ENCODE data around the gene SCO1. TPM values are rescaled to one million over a fixed set of nuclear protein-coding genes. Genes with fewer than 3 reads are reported as not detected.

The SCO1 gene
- total and polyA plus RNA-seq, 2 donors (not counting 1 experiment from before 2014, with no cell fraction given): 16.7 to 56.6 TPM

GRCh38 chr17:10726196-10726595, 28.9 kb upstream of the SCO1 start:
- Histone ChIP-seq H4K20me1 (ENCODE audit: control insufficient read depth, extremely low read depth, insufficient read depth, low read length) (no peaks in the 10 kb centered on the region), H3K79me2 (ENCODE audit: control insufficient read depth, insufficient read depth, low read length) (no peaks in the 10 kb centered on the region), H3K4me1 (ENCODE audit: control insufficient read depth, extremely low read depth, insufficient read depth, low read length) (no peaks in the 10 kb centered on the region), H3K27me3 (ENCODE audit: control insufficient read depth, insufficient read depth, low read length) (no peaks in the 10 kb centered on the region), H3K4me2 (ENCODE audit: extremely low read depth, insufficient read depth, low read length) (no peak overlapping the region), H3K36me3 (ENCODE audit: control insufficient read depth, insufficient read depth, low read length) (no peaks in the 10 kb centered on the region), H2AFZ (ENCODE audit: low read length) (no peak overlapping the region), H3K9ac (ENCODE audit: insufficient read depth, low read length) (no peak overlapping the region), H3K9me3 (ENCODE audit: control insufficient read depth, insufficient read depth, low read depth, low read length) (no peaks in the 10 kb centered on the region), H3K4me3 (replicated peaks in 1 of 4; ENCODE audit: control extremely low read depth in 1 of 4, insufficient read depth in 1 of 4, low read depth in 3 of 4, low read length in 4 of 4) (no peak overlapping the region), H3K27ac (ENCODE audit: insufficient read depth, low read length) (no peak overlapping the region)
- no peak for DNase-seq (ENCODE audit: low read depth in 2 of 2)
- TF ChIP-seq EZH2 (IDR thresholded peaks at IDR 0.05; ENCODE audit: low read length, missing control alignments): no peak
- TF ChIP-seq CTCF (conservative IDR thresholded peaks at IDR 0.05 in 1 of 2, IDR thresholded peaks at IDR 0.05 in 1 of 2; ENCODE audit: low read depth in 1 of 2, low read length in 2 of 2): no peak

DNA sequence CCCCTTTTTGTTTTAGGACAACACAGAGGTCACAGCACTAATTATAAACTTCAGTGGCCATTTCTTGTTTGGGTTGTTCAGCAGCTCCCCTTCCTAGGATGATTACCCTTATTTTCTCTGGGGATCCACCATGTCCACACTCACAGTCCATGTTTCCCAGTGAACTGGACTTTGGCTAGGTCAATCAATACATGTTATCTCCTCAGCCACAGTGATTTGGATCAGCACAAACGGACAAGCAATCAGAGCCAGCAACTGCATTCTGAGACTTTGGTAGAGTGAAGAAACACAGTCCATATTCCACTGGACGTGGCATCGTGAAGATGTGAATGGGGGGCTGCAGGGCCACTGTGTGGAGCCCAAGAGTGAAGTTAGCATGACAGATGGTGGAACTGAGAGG, 27.9 kb upstream of the SCO1 start:
- Histone ChIP-seq H3K27ac (ENCODE audit: insufficient read depth, low read length) (no peak overlapping the region), H3K36me3 (ENCODE audit: control insufficient read depth, insufficient read depth, low read length) (no peaks in the 10 kb centered on the region), H3K9me3 (ENCODE audit: control insufficient read depth, insufficient read depth, low read depth, low read length) (no peaks in the 10 kb centered on the region), H3K9ac (ENCODE audit: insufficient read depth, low read length) (no peak overlapping the region), H3K79me2 (ENCODE audit: control insufficient read depth, insufficient read depth, low read length) (no peaks in the 10 kb centered on the region), H3K27me3 (ENCODE audit: control insufficient read depth, insufficient read depth, low read length) (no peaks in the 10 kb centered on the region), H2AFZ (ENCODE audit: low read length) (no peak overlapping the region), H3K4me2 (ENCODE audit: extremely low read depth, insufficient read depth, low read length) (no peak overlapping the region), H3K4me3 (replicated peaks in 1 of 4; ENCODE audit: control extremely low read depth in 1 of 4, insufficient read depth in 1 of 4, low read depth in 3 of 4, low read length in 4 of 4) (no peak overlapping the region), H3K4me1 (ENCODE audit: control insufficient read depth, extremely low read depth, insufficient read depth, low read length) (no peaks in the 10 kb centered on the region), H4K20me1 (ENCODE audit: control insufficient read depth, extremely low read depth, insufficient read depth, low read length) (no peaks in the 10 kb centered on the region)
- TF ChIP-seq CTCF (conservative IDR thresholded peaks at IDR 0.05 in 1 of 2, IDR thresholded peaks at IDR 0.05 in 1 of 2; ENCODE audit: low read depth in 1 of 2, low read length in 2 of 2) (no peak), EZH2 (IDR thresholded peaks at IDR 0.05; ENCODE audit: low read length, missing control alignments) (no peak)
- DNase-seq (ENCODE audit: low read depth in 2 of 2): no peak

DNA sequence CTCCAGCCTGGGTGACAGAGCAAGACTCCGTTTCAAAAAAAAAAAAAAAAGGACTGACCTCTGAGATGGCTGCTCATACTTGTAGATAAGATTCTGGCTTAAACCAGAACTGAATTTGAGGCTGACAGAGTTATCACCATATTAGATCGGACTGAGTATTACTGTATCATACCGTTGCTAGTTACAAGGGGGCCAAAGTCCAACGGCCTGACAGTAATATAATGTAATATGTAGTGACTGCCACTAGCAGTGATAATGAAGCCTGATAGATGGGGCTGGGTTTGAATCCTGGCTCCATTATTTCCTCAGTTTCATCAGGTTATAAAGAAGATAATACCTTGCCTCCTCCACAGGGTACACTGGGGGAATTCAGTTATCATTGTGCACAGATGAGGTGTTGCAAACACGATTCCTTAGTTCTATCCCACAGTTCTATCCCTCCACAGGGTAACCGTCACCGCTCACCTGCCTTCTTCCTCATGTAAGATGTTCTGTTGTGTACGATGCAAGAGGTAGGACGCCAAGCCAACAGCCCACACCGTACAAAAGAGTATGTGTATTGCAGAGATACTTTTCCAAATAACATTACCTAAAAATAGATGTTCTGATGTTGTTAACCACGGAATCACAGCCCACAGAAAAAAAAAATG, 27.3 kb upstream of the SCO1 start:
- H3K27me3 ChIP-seq (ENCODE audit: control insufficient read depth, insufficient read depth, low read length): no peaks in the 10 kb centered on the region
- H2AFZ ChIP-seq (ENCODE audit: low read length): no peak overlapping the region
- no peaks in the 10 kb centered on the region for H3K4me1 ChIP-seq (ENCODE audit: control insufficient read depth, extremely low read depth, insufficient read depth, low read length)
- H3K4me2 ChIP-seq (ENCODE audit: extremely low read depth, insufficient read depth, low read length): no peak overlapping the region
- no peak overlapping the region for H3K27ac ChIP-seq (ENCODE audit: insufficient read depth, low read length)
- no peaks in the 10 kb centered on the region for H4K20me1 ChIP-seq (ENCODE audit: control insufficient read depth, extremely low read depth, insufficient read depth, low read length)
- H3K79me2 ChIP-seq (ENCODE audit: control insufficient read depth, insufficient read depth, low read length): no peaks in the 10 kb centered on the region
- TF ChIP-seq EZH2 (IDR thresholded peaks at IDR 0.05; ENCODE audit: low read length, missing control alignments) (no peak), CTCF (conservative IDR thresholded peaks at IDR 0.05 in 1 of 2, IDR thresholded peaks at IDR 0.05 in 1 of 2; ENCODE audit: low read depth in 1 of 2, low read length in 2 of 2) (no peak)
- no peak overlapping the region for H3K9ac ChIP-seq (ENCODE audit: insufficient read depth, low read length)
- H3K4me3 ChIP-seq (replicated peaks in 1 of 4; ENCODE audit: control extremely low read depth in 1 of 4, insufficient read depth in 1 of 4, low read depth in 3 of 4, low read length in 4 of 4): no peak overlapping the region
- no peaks in the 10 kb centered on the region for H3K9me3 ChIP-seq (ENCODE audit: control insufficient read depth, insufficient read depth, low read depth, low read length)
- no peak for DNase-seq (ENCODE audit: low read depth in 2 of 2)
- no peaks in the 10 kb centered on the region for H3K36me3 ChIP-seq (ENCODE audit: control insufficient read depth, insufficient read depth, low read length)

Data from fibroblast of lung (primary cell).